Endothelial cell of umbilical vein (primary cell): Measurements from ENCODE around the gene ZNF682. TPM values are rescaled to one million over a fixed set of nuclear protein-coding genes. Genes with fewer than 3 reads are reported as not detected.

Experiments
- BruUV-seq: library from RNA; stranded (reverse); fragments of 400-500 nt; replicated peaks from 2 replicates; lab custom pipeline; 2021; lab: Mats Ljungman, UMichigan
- CTCF ChIA-PET: fragments of 300-600, 350-600 bp; sonication (Branson Sonifier 250); formaldehyde crosslinking; loops from one replicate; lab custom pipeline; 2021; ENCODE audit warnings: antibody characterized with exemption, inconsistent platforms; lab: Charles Lee
- POLR2A ChIA-PET: fragments of 300-600, 350-600 bp; sonication (Branson Sonifier 250); formaldehyde crosslinking; loops from one replicate; lab custom pipeline; 2021; ENCODE audit warnings: antibody characterized with exemption, inconsistent platforms; lab: Charles Lee
- DNase-seq: peaks from one replicate; pipeline ENCODE4 v3.0.0-alpha.2; 2011; ENCODE audit warnings: low read depth, low spot score
- FAIRE-seq: peaks from 2 replicates; lab custom pipeline; 2011; peaks lifted over from hg19 to GRCh38; lab: Jason Lieb, UNC
- H2AFZ ChIP-seq: 2 replicates; pipeline ENCODE4 v1.6.0; 2012; ENCODE audit warnings: low read depth, low read length, control low read depth, inconsistent platforms
- H3K27ac ChIP-seq: 2 replicates; pipeline ENCODE4 v1.5.1; 2011; ENCODE audit warnings: low read depth, mild to moderate bottlenecking, control low read depth, low read length, moderate library complexity; ENCODE audit not compliant: insufficient read depth
- H3K27me3 ChIP-seq, 2 experiments: 2 replicates each; pipeline versions ENCODE4 v1.6.0 to v1.6.1; 2011; ENCODE audit warnings: low read length in 2 of 2, mixed read lengths in 1 of 2; ENCODE audit not compliant: control insufficient read depth in 2 of 2, insufficient read depth in 2 of 2
- H3K36me3 ChIP-seq, 2 experiments: 2 replicates in 1 of 2; 3 replicates in 1 of 2; pipeline ENCODE4 v1.5.1; 2011; ENCODE audit warnings: low read length in 2 of 2, mild to moderate bottlenecking in 1 of 2, moderate library complexity in 1 of 2; ENCODE audit not compliant: control insufficient read depth in 2 of 2, insufficient read depth in 2 of 2; ENCODE audit errors: extremely low read depth in 1 of 2
- H3K4me1 ChIP-seq: 3 replicates; pipeline ENCODE4 v1.5.1; 2011; ENCODE audit warnings: mild to moderate bottlenecking, low read length; ENCODE audit not compliant: control insufficient read depth, insufficient read depth; ENCODE audit errors: extremely low read depth
- H3K4me2 ChIP-seq: 2 replicates; pipeline ENCODE4 v1.6.1; 2011; ENCODE audit warnings: low read length, control low read depth, mixed read lengths; ENCODE audit not compliant: insufficient read depth
- H3K4me3 ChIP-seq, 3 experiments: fragments of 200-600 bp in 1 of 3; sonication (generic), shearing (Covaris generic) in 1 of 3; replicated peaks in 1 of 3; 2 replicates each; pipeline ENCODE4 v1.5.1; 2011 to 2016; ENCODE audit warnings: control low read depth in 3 of 3, low read length in 3 of 3, mild to moderate bottlenecking in 2 of 3, inconsistent platforms in 1 of 3, low read depth in 1 of 3, moderate library complexity in 1 of 3; ENCODE audit not compliant: insufficient read depth in 1 of 3
- H3K79me2 ChIP-seq: 2 replicates; pipeline ENCODE4 v1.6.0; 2012; ENCODE audit warnings: low read length, inconsistent platforms; ENCODE audit not compliant: control insufficient read depth, insufficient read depth
- H3K9ac ChIP-seq: replicated peaks from 2 replicates; pipeline ENCODE3; 2011; ENCODE audit warnings: low read length, control low read depth; ENCODE audit not compliant: insufficient read depth; ENCODE audit errors: extremely low read depth
- H3K9me1 ChIP-seq: replicated peaks from 3 replicates; pipeline ENCODE4 v1.6.0; 2011; ENCODE audit warnings: mild to moderate bottlenecking, low read length; ENCODE audit not compliant: control insufficient read depth, insufficient read depth; ENCODE audit errors: extremely low read depth
- H3K9me3 ChIP-seq: replicated peaks from 2 replicates; pipeline ENCODE4 v1.5.1; 2012; ENCODE audit warnings: low read length, inconsistent platforms; ENCODE audit not compliant: control insufficient read depth, insufficient read depth
- H4K20me1 ChIP-seq: replicated peaks from 2 replicates; pipeline ENCODE3; 2011; ENCODE audit warnings: mild to moderate bottlenecking, low read length; ENCODE audit not compliant: control insufficient read depth, insufficient read depth; ENCODE audit errors: extremely low read depth
- FOS ChIP-seq: IDR thresholded peaks from 2 replicates; pipeline ENCODE4 v1.6.1; 2011; ENCODE audit warnings: mild to moderate bottlenecking, low read length, moderate library complexity, borderline replicate concordance; ENCODE audit not compliant: insufficient read depth
- GATA2 ChIP-seq: IDR thresholded peaks from 2 replicates; pipeline ENCODE4 v1.7.0; 2011; ENCODE audit warnings: low read depth, mild to moderate bottlenecking, moderate library complexity, mixed read lengths, low read length; ENCODE audit not compliant: insufficient read length, insufficient read depth
- JUN ChIP-seq: IDR thresholded peaks from 2 replicates; pipeline ENCODE4 v1.6.1; 2011; ENCODE audit warnings: borderline replicate concordance, low read depth; ENCODE audit not compliant: insufficient read length, insufficient read depth
- MAX ChIP-seq: IDR thresholded peaks from 2 replicates; pipeline ENCODE4 v1.6.1; 2011; ENCODE audit not compliant: insufficient read depth, insufficient read length
- POLR2A ChIP-seq: IDR thresholded peaks from 2 replicates; pipeline ENCODE4 v1.6.1; 2012; ENCODE audit warnings: low read depth, mild to moderate bottlenecking, control low read depth, low read length
- dilution Hi-C: fragments of 300-500 bp; cut with MboI; formaldehyde crosslinking; loops from one replicate; pipeline ENCODE4 v1.15.0; 2019; ENCODE audit warnings: low sequenced_read_pairs; ENCODE audit not compliant: extremely low pct_ligation_motif_present
- intact Hi-C: fragments of 100-400 bp; cut with micrococcal nuclease; formaldehyde crosslinking; loops from one replicate; pipeline ENCODE4 v1.10.0; 2022
- polyA plus RNA-seq, 4 experiments: library from polyadenylated mRNA; depleted of rRNA in 3 of 4; stranded (reverse) in 3 of 4; unstranded in 1 of 4; fragments of >200 nt; gene quantifications; 2 replicates each; pipeline versions ENCODE4 v1.2.1 to v1.2.3, GENCODE V29; 2011 to 2012; ENCODE audit warnings: missing spikeins in 1 of 4
- total RNA-seq: library from RNA; stranded (reverse); gene quantifications from 2 replicates; pipeline ENCODE4 v1.2.3, GENCODE V29; 2021
- TF ChIP-seq, protein P1 (sequence below), 2 donors: IDR thresholded peaks; 1 replicate in 1 of 2; 2 replicates in 1 of 2; pipeline ENCODE4 v1.5.1; 2011; ENCODE audit warnings: low read length in 2 of 2, mild to moderate bottlenecking in 2 of 2, moderate library complexity in 2 of 2, control low read depth in 1 of 2, inconsistent platforms in 1 of 2, low read depth in 1 of 2; ENCODE audit not compliant: insufficient read depth in 1 of 2; ENCODE audit errors: extremely low read depth in 1 of 2

The ZNF682 gene
- total and polyA plus RNA-seq, 2 donors (not counting 3 experiments of a cell fraction or from before 2014, with no cell fraction given) = 2.8 to 3.4 TPM

DNA sequence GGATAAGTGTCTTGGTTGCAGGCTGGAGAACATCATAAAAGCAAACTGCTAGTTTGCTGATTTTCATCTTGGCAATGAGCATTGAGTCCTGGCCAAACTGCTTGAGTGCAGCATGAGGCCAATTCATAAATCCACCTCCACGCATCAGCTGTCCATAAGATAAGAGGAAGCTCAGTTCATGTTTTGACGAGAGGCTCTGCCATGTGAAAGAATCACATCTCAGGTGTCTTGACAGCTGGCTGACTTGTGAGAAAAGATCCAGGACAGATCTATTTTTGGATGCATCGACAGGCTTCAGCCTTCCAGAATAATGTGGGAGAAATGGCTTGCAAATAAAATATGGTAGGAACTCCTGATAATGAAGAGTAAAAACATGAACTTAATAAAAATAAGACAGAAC lies 5.4 kb upstream of the ZNF682 start:
- no peak overlapping the region for H3K4me2 ChIP-seq
- TF ChIP-seq JUN (no peak), POLR2A (no peak), GATA2 (no peak), MAX (no peak), FOS (no peak)
- TF ChIP-seq, protein P1, sequence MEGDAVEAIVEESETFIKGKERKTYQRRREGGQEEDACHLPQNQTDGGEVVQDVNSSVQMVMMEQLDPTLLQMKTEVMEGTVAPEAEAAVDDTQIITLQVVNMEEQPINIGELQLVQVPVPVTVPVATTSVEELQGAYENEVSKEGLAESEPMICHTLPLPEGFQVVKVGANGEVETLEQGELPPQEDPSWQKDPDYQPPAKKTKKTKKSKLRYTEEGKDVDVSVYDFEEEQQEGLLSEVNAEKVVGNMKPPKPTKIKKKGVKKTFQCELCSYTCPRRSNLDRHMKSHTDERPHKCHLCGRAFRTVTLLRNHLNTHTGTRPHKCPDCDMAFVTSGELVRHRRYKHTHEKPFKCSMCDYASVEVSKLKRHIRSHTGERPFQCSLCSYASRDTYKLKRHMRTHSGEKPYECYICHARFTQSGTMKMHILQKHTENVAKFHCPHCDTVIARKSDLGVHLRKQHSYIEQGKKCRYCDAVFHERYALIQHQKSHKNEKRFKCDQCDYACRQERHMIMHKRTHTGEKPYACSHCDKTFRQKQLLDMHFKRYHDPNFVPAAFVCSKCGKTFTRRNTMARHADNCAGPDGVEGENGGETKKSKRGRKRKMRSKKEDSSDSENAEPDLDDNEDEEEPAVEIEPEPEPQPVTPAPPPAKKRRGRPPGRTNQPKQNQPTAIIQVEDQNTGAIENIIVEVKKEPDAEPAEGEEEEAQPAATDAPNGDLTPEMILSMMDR (IDR thresholded peaks at IDR 0.05; ENCODE audit: extremely low read depth in 1 of 2, insufficient read depth in 1 of 2, low read depth in 1 of 2, low read length in 2 of 2) = no peak

More for the DNA sequence above, 5.4 kb upstream of the ZNF682 start:
- intact Hi-C loops = no loop called here
- DNase-seq = no peak
- Histone ChIP-seq H4K20me1 (no peaks in the 10 kb centered on the region), H3K9me1 (no peaks in the 10 kb centered on the region), H3K36me3 (no peaks in the 10 kb centered on the region), H3K4me3 (no peak overlapping the region), H3K79me2 (no peaks in the 10 kb centered on the region), H3K27me3 (no peaks in the 10 kb centered on the region), H3K27ac (no peak overlapping the region), H3K4me1 (no peaks in the 10 kb centered on the region), H2AFZ (no peak overlapping the region), H3K9ac (no peak overlapping the region), H3K9me3 (no peaks in the 10 kb centered on the region)
- ChIA-PET CTCF (no interaction called here), POLR2A (no interaction called here)
- no peak for FAIRE-seq
- BruUV-seq = no TSS peak
- dilution Hi-C loops = no loop called here
